HG02642 (cell line): ENCODE data around the gene DDRGK1.

ENCODE experiments used
- ATAC-seq: cut with Tn5 transposase; IDR thresholded peaks from one replicate; pipeline ENCODE4 v1.9.1; 2021; ENCODE audit warnings: mild to moderate bottlenecking; ENCODE audit not compliant: unreplicated experiment, poor library complexity

DDRGK1 gene

DNA sequence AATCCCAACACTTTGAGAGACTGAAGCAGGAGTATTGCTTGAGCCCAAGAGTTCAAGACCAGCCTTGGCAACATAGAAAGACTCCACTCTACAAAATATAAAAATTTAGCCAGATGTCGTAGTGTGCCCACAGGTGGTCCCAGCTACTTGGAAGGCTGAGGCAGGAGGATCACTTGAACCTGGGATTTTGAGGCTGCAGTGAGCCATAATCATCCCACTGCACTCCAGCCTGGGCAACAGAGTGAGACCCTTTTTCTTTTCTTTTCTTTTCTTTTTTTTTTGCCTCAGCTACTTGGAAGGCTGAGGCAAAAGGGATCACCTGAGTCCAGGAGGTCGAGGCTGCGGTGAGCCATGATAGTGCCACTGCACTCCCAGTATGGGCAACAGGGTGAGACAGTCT is 62.7 kb downstream of the DDRGK1 start:
- ATAC-seq: no peak
